Myocyte (in vitro differentiated cells): ENCODE results near the gene ARHGAP22. TPM values are rescaled to one million over a fixed set of nuclear protein-coding genes. Genes with fewer than 3 reads are reported as not detected.
A peak's percentile ranks its signal among the peaks of the same experiment; 100 is the strongest.
"Not testable (repeated sequence)": the region's sequence is repeated elsewhere in the genome, so short reads cannot be mapped to it uniquely, and the experiment has no call there.

Source experiments
- DNase-seq: peaks from one replicate; pipeline ENCODE4 v3.0.0-alpha.2; 2012; ENCODE audit warnings: low read depth
- total RNA-seq: library from RNA; depleted of rRNA; stranded (reverse); fragments of >200 nt; gene quantifications from 2 replicates; pipeline ENCODE4 v1.2.3, GENCODE V29; 2014

ARHGAP22 gene
- total RNA-seq, 1 donor from 2014 or later = 42.8 TPM

DNA sequence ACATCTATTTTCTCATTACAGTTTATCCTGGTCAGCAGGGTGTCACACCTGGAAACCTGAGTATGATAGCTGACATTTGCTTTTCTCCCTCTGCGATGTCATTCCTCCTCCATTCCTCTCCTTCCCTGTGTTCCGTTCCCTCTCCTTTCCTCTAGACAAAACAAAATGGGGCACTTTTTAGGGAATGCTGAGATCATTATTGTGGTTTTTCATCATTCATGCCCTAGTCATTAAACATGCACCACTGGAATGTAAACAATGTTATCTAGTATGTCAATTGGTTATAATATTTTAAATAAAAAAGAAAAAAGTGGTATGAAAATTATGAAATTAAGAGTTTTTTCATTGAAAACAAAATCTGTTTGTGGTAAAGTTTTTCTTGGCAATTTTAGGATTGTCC is 165.8 kb downstream of the ARHGAP22 start:
- peak; percentile 66 for DNase-seq

DNA sequence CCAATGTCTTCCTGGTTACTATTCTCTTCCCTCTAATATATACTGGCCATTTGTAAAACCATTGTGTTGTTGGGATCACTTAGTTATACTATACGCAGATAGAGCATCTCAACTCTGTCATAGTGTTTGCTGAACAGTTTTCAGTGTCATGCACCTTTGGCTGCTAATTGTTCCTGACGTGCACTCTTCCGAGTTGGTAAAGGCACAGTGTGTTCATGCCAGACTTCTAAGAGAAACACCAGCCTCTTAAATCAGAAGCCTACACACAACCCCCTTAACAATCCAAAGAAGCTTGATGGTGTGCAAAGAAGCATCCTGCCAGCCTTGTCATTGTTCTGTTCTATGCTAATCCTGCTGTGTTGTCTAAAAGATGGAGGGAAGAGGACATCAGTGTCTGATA is 167.3 kb downstream of the ARHGAP22 start:
- DNase-seq = no peak

DNA sequence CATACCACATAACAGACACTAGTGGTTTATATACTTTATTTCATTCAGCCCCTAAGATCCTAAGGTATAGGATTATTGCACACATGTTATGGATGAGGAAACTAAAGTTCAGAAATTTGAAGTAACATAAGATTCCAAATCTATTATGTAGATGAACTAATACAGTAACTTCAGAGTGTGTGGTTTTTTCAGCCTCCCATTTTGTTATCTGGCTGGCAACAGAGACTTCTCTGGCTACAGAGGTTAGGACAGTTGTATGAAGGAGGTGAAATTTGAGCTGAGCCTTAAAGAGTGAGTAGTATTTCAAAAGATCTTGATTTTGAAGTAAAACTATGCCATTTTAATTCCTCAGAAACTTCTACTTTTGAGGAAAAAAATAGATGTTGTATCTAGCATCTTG is 173.0 kb downstream of the ARHGAP22 start:
- peak; percentile 36 for DNase-seq

DNA sequence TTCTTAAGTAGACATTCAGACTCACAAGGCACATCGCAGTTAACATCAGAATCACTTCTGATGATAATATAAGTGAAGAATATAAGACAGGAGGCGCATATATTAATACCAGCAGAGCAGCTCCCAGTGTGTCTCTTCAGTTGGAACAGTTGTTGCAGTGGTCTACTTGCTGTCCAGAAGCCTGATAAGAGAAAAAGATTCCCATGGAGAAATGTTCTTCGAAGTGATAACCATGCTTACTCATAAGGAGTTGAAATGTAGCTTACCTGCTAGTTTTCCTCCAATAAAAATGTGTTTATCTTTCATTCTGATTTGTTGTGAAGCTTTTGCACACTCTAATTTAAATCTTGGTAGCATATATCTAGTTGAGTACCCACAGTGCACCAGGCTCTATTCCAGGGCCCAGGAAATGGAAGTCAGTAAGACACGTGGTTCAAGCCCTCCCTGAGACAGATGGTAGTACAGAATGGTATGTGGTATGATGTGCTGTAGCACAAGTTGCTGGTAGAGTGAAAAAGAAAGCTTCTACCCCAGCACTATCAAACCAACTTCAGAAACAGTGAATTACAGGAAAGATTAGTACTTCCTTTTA is 174.4 kb downstream of the ARHGAP22 start:
- no peak for DNase-seq

DNA sequence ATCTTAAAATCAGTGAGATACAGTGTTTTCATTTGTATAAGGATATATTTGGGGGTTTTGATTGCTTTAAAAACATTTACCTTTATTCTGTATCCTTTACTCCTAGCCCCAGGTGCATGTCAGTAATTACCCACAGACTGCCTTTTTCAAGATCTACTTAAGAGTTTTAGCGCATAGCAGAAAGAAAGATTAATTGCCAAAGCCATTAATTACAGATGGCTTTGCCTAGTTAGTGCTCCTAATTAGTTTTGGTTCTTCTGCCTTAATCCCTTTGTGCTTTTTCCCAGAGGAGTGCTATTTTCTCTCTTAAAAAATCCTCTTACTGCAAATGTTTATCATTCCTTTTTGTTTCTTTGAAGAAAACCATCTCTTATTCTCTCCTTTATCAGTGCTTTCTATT is 175.6 kb downstream of the ARHGAP22 start:
- no peak for DNase-seq

DNA sequence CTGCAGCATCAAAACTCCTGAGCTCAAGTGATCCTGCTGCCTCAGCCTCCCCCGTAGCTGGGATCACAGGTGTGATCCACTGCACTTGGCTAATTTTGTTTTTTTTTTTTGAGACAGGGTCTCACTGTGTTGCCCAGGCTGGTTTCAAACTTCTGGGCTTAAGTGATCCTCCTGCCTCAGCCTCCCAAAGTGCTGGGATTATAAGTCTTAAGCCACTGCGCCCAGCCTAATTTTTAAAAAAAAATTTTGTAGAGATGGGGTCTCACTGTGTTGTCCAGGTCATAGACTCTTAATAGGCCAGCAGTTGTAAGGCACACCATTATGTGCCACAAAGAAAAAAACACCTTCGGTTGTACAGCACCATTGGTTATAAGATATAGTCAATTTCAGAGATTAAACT is 176.0 kb downstream of the ARHGAP22 start:
- DNase-seq = no peak

DNA sequence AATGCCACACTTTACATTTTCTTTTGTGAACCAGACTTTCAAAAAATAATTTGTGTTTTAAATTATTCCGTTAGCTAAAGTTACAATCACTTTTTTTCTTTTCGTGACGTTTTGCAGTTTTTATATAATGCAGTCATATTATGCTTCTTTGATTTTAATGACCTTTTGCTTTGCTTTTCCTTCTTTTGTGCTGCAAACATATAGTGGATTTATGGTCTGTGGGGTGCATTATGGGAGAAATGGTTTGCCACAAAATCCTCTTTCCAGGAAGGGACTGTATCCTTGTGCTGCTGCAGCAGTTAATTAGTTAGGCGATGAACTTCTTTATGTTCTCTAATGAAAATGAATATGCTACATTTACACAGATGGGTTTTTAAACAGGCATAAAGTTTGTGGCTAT is 181.0 kb downstream of the ARHGAP22 start:
- no peak for DNase-seq

DNA sequence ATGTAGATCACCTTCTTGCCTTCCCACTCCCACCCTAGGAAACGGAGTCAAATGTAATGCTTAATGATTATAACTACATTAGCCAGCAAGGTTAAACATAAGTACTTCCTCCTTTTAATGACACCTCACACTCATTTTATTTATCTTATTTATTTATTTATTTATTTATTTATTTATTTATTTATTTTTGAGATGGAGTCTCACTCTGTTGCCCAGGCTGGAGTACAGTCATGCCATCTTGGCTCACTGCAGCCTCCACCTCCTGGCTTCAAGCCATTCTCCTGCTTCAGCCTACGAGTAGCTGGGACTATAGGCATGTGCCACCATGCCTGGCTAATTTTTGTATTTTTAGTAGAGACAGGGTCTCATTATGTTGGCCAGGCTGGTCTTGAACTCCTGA is 183.0 kb downstream of the ARHGAP22 start:
- DNase-seq = not testable (repeated sequence)

DNA sequence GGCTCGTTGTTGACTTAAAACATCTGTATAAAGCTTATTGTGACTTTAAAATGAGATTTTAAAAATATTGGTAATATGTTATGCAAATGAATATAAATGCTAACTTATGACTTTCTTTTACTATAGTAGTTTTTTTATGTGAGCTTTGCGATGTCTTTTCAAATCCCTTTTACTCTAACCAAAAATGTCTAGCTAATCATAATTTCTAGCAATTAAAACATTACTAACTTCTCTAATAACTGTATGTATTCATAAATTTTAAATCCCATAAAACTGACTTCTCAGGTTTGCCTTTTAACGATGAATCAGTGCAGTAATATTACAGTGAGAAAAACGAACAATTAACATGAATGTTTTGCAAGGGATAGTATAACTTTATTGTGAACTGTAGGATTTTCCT is 185.2 kb downstream of the ARHGAP22 start:
- DNase-seq = no peak

DNA sequence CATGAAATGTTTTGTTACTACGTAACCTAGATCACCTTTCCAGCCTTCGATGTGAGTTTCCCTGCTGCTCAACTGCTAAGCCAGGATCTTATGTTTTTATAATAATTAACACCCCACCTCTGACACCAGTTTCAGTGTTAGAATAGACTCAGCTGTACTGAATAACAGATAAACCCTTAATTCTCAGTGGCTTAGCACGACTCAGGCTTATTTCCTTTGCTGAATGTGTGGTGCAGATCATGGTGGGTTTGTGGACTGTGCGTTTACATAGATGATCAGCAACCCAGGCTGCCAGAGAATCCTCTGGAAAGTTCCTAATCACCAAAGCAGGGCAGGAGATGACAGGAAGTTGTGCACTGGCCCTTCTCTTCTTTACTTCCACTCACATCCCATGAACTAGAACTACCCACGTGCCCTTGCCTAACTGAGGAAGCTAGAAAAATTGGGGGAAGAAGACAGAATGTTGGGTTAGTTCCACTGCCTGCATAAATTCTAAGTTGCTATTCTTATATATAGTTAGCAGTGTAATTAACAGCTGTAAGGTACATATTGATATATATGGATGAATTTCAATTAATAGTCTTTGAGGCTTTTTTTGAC is 186.6 kb downstream of the ARHGAP22 start:
- DNase-seq = no peak

DNA sequence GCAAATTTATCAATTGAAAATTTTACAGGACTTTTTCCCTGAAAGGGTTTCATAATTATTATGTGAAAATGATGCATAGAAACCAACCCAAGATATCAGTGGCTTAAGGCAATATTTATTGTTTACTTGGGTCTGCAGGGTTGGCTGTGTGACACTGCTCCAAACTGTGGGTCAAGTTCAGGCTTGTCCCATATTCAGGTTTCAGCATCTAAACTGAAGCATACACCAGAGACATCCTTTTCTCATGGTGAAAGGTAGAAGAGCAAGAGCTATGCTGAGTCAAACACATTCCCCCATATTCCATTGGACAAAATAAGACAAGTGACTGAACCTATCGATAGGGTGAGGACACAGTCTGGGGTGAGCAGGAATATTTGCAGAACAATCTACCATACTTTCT is 187.5 kb downstream of the ARHGAP22 start:
- DNase-seq = no peak

DNA sequence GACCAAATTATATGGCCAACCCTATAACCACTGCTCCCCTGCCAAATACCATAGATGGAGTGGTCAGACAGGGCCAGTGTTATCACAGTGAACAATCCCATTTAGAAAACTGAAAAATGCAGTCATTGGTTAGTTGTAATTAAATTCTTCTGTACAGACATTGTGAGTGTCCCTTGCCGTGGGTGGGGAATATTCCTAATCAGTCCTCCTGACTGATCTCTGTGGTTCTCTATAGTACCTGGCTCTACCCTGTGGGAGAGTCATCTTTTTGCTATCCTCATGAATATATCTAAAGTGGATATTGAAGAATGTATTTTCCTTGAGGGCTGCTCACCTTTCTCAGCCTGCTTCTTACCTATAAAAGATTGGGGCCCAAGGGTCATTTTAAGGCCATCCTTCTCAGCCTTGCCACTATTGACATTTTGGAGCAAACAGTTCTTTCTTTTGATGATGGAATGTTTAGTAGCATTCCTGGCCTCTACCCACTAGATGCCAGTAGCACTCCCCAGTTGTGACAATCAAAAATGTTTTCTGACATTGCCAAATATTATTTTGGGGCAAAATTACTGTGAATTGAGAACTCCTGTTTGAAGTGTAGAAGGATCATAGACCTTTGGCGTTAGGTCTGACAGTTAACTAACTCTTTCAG is 188.2 kb downstream of the ARHGAP22 start:
- DNase-seq = peak; percentile 25

DNA sequence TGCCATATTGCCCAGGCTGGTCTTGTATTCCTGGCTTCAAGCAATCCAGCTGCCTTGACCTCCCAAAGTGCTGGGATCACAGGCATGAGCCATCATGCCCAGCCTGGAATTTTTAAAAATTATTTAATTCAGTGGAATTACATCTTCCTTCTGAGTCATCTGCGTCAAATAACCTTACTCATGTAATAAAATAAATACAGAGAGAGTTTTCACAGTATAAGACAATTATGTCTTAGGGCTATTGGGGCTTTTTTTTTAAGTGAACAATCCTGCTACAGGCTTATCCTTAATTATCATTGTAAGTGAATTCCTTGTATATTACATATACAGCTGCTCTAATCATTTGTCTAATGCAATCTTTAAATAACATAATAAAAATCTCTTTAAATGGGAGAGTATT is 190.1 kb downstream of the ARHGAP22 start:
- no peak for DNase-seq

DNA sequence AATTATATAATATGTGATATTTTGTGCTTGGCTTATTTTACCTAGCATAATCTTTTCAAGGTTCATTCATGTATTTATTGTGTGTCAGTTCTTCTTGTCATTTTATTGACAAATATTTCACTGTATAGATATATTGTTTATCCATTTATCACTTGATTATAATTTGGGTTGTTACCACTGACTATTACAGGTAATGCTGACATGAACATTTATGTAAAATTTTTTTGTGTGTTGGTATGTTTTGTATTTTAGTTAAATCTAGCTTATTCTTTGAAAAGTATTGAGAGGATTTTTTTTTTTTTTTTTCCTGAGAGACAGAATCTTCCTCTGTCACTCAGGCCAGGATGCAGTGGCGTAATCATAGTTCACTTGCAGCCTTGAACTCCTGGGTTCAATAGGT is 190.7 kb downstream of the ARHGAP22 start:
- DNase-seq = no peak

DNA sequence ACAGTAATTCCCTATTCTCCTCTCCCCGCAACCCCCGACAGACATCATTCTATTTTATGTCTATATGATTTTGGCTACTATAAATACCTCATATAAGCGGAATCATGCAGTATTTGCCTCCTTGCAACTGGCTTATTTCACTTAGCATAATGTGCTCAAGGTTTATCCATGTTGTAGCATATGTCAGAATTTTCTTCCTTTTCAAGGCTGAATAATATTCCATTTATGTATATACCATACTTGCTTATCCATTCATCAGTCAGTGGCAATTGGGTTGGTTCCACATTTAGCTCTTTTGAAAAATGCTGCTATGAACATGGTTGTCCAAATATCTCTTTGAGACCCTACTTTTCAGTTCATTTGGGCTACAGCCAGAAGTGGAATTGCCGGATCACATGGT is 191.9 kb downstream of the ARHGAP22 start:
- DNase-seq = no peak

DNA sequence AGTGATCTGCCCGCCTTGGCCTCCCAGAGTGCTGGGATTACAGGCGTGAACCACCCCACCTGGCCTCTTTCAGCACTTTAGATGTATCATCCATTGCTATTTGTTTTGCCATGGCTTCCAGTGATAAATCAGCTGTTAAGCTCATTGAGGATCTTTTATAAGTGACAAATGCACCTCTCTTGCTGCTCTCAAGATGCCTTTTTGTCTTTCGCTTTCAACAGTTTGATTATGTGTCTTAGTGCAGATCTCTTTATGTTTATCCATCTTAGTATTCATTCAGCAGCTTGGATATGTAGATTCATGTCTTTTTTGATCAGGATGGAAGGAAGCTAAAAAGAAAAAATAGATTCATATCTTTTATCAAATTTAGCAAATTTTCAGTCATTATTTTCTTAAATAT is 192.8 kb downstream of the ARHGAP22 start:
- no peak for DNase-seq

DNA sequence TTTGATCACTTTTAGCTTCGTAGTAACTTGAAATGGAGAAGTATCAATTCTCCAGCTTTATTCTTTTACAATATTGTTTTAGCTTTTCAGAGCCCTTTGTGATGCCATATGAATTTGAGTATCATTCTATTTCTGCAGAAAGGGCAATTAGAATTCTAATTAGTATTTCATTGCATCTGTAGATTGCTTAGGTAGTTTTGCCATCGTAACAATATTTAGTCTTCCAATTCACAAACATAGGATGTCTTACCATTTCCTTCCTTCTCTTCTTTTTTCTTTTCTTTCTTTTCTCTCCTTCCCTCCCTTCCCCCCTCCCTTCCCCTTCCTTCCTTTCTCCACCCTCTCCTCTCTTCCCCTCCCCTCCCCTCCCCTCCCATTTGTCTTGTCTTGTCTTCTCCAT is 193.4 kb downstream of the ARHGAP22 start:
- DNase-seq = no peak

DNA sequence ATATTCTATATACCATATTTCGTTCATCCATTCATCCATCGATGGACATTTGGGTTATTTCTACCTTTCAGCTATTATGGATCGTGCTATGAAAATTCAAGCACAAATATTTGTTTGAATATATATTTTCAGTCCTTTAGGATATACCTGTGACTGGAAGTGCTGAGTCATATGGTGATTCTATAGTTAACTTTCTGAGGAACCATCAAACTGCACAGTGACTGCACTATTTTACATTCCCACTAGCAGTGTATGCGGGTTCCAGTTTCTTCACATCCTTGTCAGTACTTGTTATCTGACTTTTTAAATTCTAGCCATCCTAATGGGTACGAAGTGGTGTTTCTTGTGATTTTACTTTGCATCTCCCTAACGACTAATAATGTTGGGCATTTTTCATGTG is 194.4 kb downstream of the ARHGAP22 start:
- no peak for DNase-seq

DNA sequence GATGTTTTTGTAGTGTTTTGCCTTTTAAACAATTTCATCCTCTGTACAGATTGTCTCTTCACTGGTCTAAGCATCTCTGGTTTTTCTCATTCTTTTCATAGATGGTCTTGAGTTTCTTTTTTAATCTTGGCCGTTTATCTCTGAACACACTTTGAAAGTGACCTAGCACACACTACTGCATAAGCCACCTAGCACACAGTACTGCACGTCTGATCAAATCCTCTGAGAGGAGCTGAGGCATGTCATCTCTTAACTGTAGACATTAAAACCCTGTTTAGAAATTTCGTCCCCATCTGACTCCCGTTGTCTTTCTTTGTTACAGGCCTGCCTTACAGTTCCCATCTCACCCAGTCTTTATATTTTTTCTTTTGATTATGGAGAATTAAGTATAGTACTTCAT is 198.2 kb downstream of the ARHGAP22 start:
- DNase-seq = no peak

DNA sequence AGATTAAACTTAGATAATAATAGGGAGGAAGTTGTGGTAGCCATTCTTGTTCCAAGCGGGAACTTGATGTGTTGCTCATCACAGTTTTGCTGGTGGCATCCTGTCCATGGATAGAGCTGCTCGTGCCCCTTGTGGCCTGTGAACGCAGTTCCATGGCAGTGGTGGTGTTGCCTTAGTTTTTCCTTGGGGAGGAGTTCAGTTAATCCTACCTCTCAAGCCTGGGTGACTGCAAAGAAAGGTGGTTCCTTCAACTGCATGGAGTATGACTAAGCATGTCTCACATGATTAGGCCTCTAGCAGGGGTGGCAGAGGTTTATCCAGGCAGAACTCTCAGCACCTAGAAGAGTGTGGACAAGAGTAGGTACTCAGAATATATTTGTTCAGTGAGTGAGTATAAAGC is 198.7 kb downstream of the ARHGAP22 start:
- DNase-seq = no peak

DNA sequence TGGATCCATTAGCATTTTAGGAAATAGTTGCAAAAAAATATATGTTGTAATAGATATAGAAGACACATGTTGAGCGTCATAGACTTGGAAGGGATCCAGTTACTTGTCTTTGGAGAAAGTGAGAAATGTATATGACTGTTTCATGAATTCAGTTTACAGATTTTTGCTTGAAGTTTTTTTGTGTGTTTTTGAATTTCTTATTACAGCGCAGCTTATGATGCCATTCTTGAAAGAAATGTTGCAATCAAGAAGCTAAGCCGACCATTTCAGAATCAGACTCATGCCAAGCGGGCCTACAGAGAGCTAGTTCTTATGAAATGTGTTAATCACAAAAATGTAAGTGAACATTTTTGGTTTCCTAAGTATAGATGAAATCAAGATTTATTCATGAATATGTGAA is 200.2 kb downstream of the ARHGAP22 start:
- DNase-seq = no peak

DNA sequence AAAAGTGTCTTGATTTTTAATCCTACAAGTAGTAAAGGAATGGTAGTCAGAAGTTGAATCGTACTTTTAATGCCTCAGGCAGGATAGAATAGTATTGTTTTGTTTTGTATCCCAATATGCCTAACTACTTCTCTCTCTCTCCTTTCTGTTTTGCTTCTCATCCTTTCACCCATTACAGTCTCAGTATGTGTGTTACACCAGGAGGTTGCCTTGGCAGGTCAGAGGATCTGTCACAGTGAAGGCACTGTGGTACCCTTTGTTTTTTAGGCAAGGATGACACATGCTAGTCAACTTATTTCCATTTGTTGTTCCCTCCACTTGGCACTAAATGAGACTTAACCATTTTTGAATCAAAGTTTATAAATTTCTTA is 204.0 kb downstream of the ARHGAP22 start:
- no peak for DNase-seq
